Keratinocyte (primary cell): ENCODE results near the gene FREM1. TPM values are rescaled to one million over a fixed set of nuclear protein-coding genes. Genes with fewer than 3 reads are reported as not detected.

Experiments
- DNase-seq: peaks from one replicate; pipeline ENCODE4 v3.0.0-alpha.2; 2011; ENCODE audit warnings: low read depth, missing footprints, low spot score
- FAIRE-seq: peaks from 2 replicates; lab custom pipeline; 2011; peaks lifted over from hg19 to GRCh38; lab: Jason Lieb, UNC
- H2AFZ ChIP-seq: 2 replicates; pipeline ENCODE4 v1.6.0; 2012; ENCODE audit warnings: low read length, control low read depth, inconsistent platforms; ENCODE audit not compliant: control insufficient read depth
- H3K27ac ChIP-seq: 2 replicates; pipeline ENCODE4 v1.5.1; 2011; ENCODE audit warnings: low read length; ENCODE audit not compliant: control insufficient read depth, insufficient read depth
- H3K27me3 ChIP-seq: 3 replicates; pipeline ENCODE4 v1.6.0; 2011; ENCODE audit warnings: low read length; ENCODE audit not compliant: control insufficient read depth, insufficient read depth; ENCODE audit errors: extremely low read depth
- H3K36me3 ChIP-seq, 2 experiments: 2 replicates in 1 of 2; 3 replicates in 1 of 2; pipeline ENCODE4 v1.5.1; 2011; ENCODE audit warnings: low read length in 2 of 2, mild to moderate bottlenecking in 1 of 2; ENCODE audit not compliant: control insufficient read depth in 2 of 2, insufficient read depth in 2 of 2; ENCODE audit errors: extremely low read depth in 1 of 2
- H3K4me1 ChIP-seq: 3 replicates; pipeline ENCODE4 v1.5.1; 2011; ENCODE audit warnings: low read length; ENCODE audit not compliant: control insufficient read depth, insufficient read depth; ENCODE audit errors: extremely low read depth
- H3K4me2 ChIP-seq: 3 replicates; pipeline ENCODE4 v1.6.0; 2011; ENCODE audit warnings: low read depth, low read length; ENCODE audit not compliant: control insufficient read depth, insufficient read depth; ENCODE audit errors: extremely low read depth
- H3K4me3 ChIP-seq, 3 experiments: fragments of 200-600 bp in 1 of 3; sonication (generic) in 1 of 3; 2 replicates in 2 of 3; 3 replicates in 1 of 3; pipeline ENCODE4 v1.5.1; 2011 to 2016; ENCODE audit warnings: low read length in 3 of 3, mild to moderate bottlenecking in 3 of 3, control low read depth in 2 of 3, inconsistent platforms in 1 of 3, low read depth in 1 of 3, mixed read lengths in 1 of 3, mixed run types in 1 of 3, moderate library complexity in 1 of 3; ENCODE audit not compliant: control insufficient read depth in 2 of 3, insufficient read depth in 2 of 3; ENCODE audit errors: extremely low read depth in 1 of 3
- H3K79me2 ChIP-seq: 2 replicates; pipeline ENCODE4 v1.6.0; 2012; ENCODE audit warnings: low read length; ENCODE audit not compliant: control insufficient read depth, insufficient read depth
- H3K9ac ChIP-seq: 3 replicates; pipeline ENCODE4 v1.6.0; 2011; ENCODE audit warnings: low read length; ENCODE audit not compliant: control insufficient read depth, insufficient read depth; ENCODE audit errors: extremely low read depth
- H3K9me1 ChIP-seq: 3 replicates; pipeline ENCODE4 v1.6.0; 2011; ENCODE audit warnings: low read length; ENCODE audit not compliant: control insufficient read depth, insufficient read depth; ENCODE audit errors: extremely low read depth
- H3K9me3 ChIP-seq: 2 replicates; pipeline ENCODE4 v1.5.1; 2012; ENCODE audit warnings: low read depth, low read length; ENCODE audit not compliant: control insufficient read depth
- H4K20me1 ChIP-seq: 3 replicates; pipeline ENCODE4 v1.6.0; 2011; ENCODE audit warnings: low read length; ENCODE audit not compliant: control insufficient read depth, insufficient read depth; ENCODE audit errors: extremely low read depth
- CTCF ChIP-seq, 3 experiments: IDR thresholded peaks in 1 of 3; conservative IDR thresholded peaks in 1 of 3; optimal IDR thresholded peaks in 1 of 3; 2 replicates in 2 of 3; 3 replicates in 1 of 3; pipeline versions ENCODE3 to v1.5.1; 2011; ENCODE audit warnings: low read length in 3 of 3, mild to moderate bottlenecking in 3 of 3, moderate library complexity in 2 of 3, control low read depth in 1 of 3, inconsistent platforms in 1 of 3; ENCODE audit not compliant: insufficient read depth in 2 of 3; ENCODE audit errors: extremely low read depth in 1 of 3
- EZH2 ChIP-seq: IDR thresholded peaks from one replicate; pipeline ENCODE4 v1.6.1; 2012; ENCODE audit warnings: inconsistent platforms, mild to moderate bottlenecking, low read length, moderate library complexity
- dilution Hi-C: fragments of 300-500 bp; cut with MboI; formaldehyde crosslinking; loops from one replicate; pipeline ENCODE4 v1.7.0; 2020; ENCODE audit warnings: low sequenced_read_pairs; ENCODE audit not compliant: extremely low pct_ligation_motif_present
- polyA plus RNA-seq, 5 experiments: library from polyadenylated mRNA; depleted of rRNA in 3 of 5; stranded (reverse) in 3 of 5; stranded (forward) in 1 of 5; unstranded in 1 of 5; fragments of >200 nt; gene quantifications; 1 replicate in 1 of 5; 2 replicates in 3 of 5; 3 replicates in 1 of 5; pipeline versions ENCODE4 v1.2.1 to v1.2.3, GENCODE V29; 2011 to 2012; ENCODE audit warnings: missing spikeins in 2 of 5, low read depth in 1 of 5, low replicate concordance in 1 of 5

The FREM1 gene
- polyA plus RNA-seq, 1 donor (not counting 4 experiments of a cell fraction or from before 2014, with no cell fraction given) = under 0.01 TPM

- H3K9ac ChIP-seq = no peak overlapping the region
- no peaks in the 10 kb centered on the region for H3K9me1 ChIP-seq
- dilution Hi-C loops = no loop called here
- no peaks in the 10 kb centered on the region for H3K79me2 ChIP-seq
- H3K27ac ChIP-seq = no peak overlapping the region
- H3K27me3 ChIP-seq = no peaks in the 10 kb centered on the region
- no peak overlapping the region for H3K4me2 ChIP-seq
- H3K4me3 ChIP-seq = no peak overlapping the region
- no peaks in the 10 kb centered on the region for H3K4me1 ChIP-seq
- no peak overlapping the region for H2AFZ ChIP-seq
- no peak for FAIRE-seq
- DNase-seq = no peak
- H3K9me3 ChIP-seq = no peaks in the 10 kb centered on the region
- H3K36me3 ChIP-seq = no peaks in the 10 kb centered on the region
- H4K20me1 ChIP-seq = no peaks in the 10 kb centered on the region
- TF ChIP-seq CTCF (optimal IDR thresholded peaks at IDR 0.05 in 1 of 3, IDR thresholded peaks at IDR 0.05 in 1 of 3, conservative IDR thresholded peaks at IDR 0.05 in 1 of 3; ENCODE audit: extremely low read depth in 1 of 3, insufficient read depth in 2 of 3, low read length in 3 of 3) = no peak
- no peak for TF ChIP-seq EZH2
Measured at GRCh38 chr9:14830057-14830456, 80.2 kb downstream of the FREM1 start.

GRCh38 chr9:14829204-14829603 is 81.0 kb downstream of the FREM1 start:
- no peak for TF ChIP-seq EZH2
- no peak for TF ChIP-seq CTCF (optimal IDR thresholded peaks at IDR 0.05 in 1 of 3, IDR thresholded peaks at IDR 0.05 in 1 of 3, conservative IDR thresholded peaks at IDR 0.05 in 1 of 3; ENCODE audit: extremely low read depth in 1 of 3, insufficient read depth in 2 of 3, low read length in 3 of 3)

More at GRCh38 chr9:14829204-14829603, 81.0 kb downstream of the FREM1 start:
- H3K36me3 ChIP-seq = no peaks in the 10 kb centered on the region
- no peaks in the 10 kb centered on the region for H3K4me1 ChIP-seq
- no peak overlapping the region for H3K4me3 ChIP-seq
- no peaks in the 10 kb centered on the region for H4K20me1 ChIP-seq
- no peaks in the 10 kb centered on the region for H3K79me2 ChIP-seq
- H3K27me3 ChIP-seq = no peaks in the 10 kb centered on the region
- no peak overlapping the region for H3K9ac ChIP-seq
- no peaks in the 10 kb centered on the region for H3K9me3 ChIP-seq
- no peak for DNase-seq
- H3K9me1 ChIP-seq = no peaks in the 10 kb centered on the region
- FAIRE-seq = no peak
- H3K27ac ChIP-seq = no peak overlapping the region
- dilution Hi-C loops = no loop called here
- no peak overlapping the region for H3K4me2 ChIP-seq
- H2AFZ ChIP-seq = no peak overlapping the region
